GM18951 (cell line): ENCODE data around the gene MFAP3.
A peak's percentile ranks its signal among the peaks of the same experiment; 100 is the strongest.
"Not testable (repeated sequence)": the region's sequence is repeated elsewhere in the genome, so short reads cannot be mapped to it uniquely, and the experiment has no call there.

ENCODE experiments used
- POLR2A ChIP-seq: IDR thresholded peaks from 4 replicates; pipeline ENCODE4 v1.6.1; 2011; ENCODE audit warnings: mild to moderate bottlenecking; ENCODE audit not compliant: insufficient read length, insufficient read depth; ENCODE audit errors: extremely low read depth
- in situ Hi-C: fragments of 300-500 bp; cut with MboI; formaldehyde crosslinking; loops from one replicate; pipeline ENCODE4 v1.12.0; 2022; ENCODE audit warnings: low sequenced_read_pairs, mixed read lengths, inconsistent platforms; ENCODE audit not compliant: unreplicated experiment

MFAP3 gene

GRCh38 chr5:154038707-154039457 lies at the start of gene MFAP3, which contains the start of gene FAM114A2:
Gene MFAP3, plus strand, starts transcription at chr5:154038967. Its CDS starts 10,756 bp downstream, at chr5:154049723.
Gene FAM114A2, minus strand, starts transcription at chr5:154038910. Its CDS starts 3,957 bp downstream, at chr5:154034953.
- in situ Hi-C loops: no loop called here
- TF ChIP-seq POLR2A: peak; percentile 97

- in situ Hi-C loops: no loop called here
- TF ChIP-seq POLR2A: no peak
Measured at GRCh38 chr5:153991168-153991567, 47.6 kb upstream of the MFAP3 start.

GRCh38 chr5:153998010-153998409 lies 40.8 kb upstream of the MFAP3 start:
- no peak for TF ChIP-seq POLR2A
- in situ Hi-C loops: no loop called here

GRCh38 chr5:153998768-153999167 lies 40.0 kb upstream of the MFAP3 start:
- TF ChIP-seq POLR2A: no peak
- in situ Hi-C loops: no loop called here

GRCh38 chr5:153999995-154000394 lies 38.8 kb upstream of the MFAP3 start:
- in situ Hi-C loops: no loop called here
- TF ChIP-seq POLR2A: no peak

- TF ChIP-seq POLR2A: no peak
- in situ Hi-C loops: no loop called here
Measured at GRCh38 chr5:154000703-154001102, 38.1 kb upstream of the MFAP3 start.

- in situ Hi-C loops: no loop called here
- no peak for TF ChIP-seq POLR2A
Measured at GRCh38 chr5:154002093-154002492, 36.7 kb upstream of the MFAP3 start.

GRCh38 chr5:154002511-154003020 lies 36.2 kb upstream of the MFAP3 start:
- in situ Hi-C loops: no loop called here
- TF ChIP-seq POLR2A: no peak

GRCh38 chr5:154005648-154006047 lies 33.1 kb upstream of the MFAP3 start:
- in situ Hi-C loops: no loop called here
- TF ChIP-seq POLR2A: no peak

- TF ChIP-seq POLR2A: no peak
- in situ Hi-C loops: no loop called here
Measured at GRCh38 chr5:154010660-154011059, 28.1 kb upstream of the MFAP3 start.

GRCh38 chr5:154015071-154015693 lies 23.6 kb upstream of the MFAP3 start:
- no peak for TF ChIP-seq POLR2A
- in situ Hi-C loops: no loop called here

- in situ Hi-C loops: not testable (repeated sequence)
Measured at GRCh38 chr5:154018919-154019318, 19.8 kb upstream of the MFAP3 start.

GRCh38 chr5:154025951-154026350 lies 12.8 kb upstream of the MFAP3 start:
- TF ChIP-seq POLR2A: no peak
- in situ Hi-C loops: no loop called here

GRCh38 chr5:154031937-154032489 lies 6.8 kb upstream of the MFAP3 start:
- in situ Hi-C loops: no loop called here
- no peak for TF ChIP-seq POLR2A
